SK-N-SH treated with all-trans-retinoic acid at 6 μM for 48 hours (cell line): ENCODE measurements around the gene SSR1.

Experiments used
- ATAC-seq: fragments of 200-7000 bp; cut with Tn5 transposase; 3 replicates; pipeline ENCODE4 v1.9.1; 2020; ENCODE audit warnings: mild to moderate bottlenecking, moderate library complexity
- ARNTL ChIP-seq: fragments of 450-650 bp; formaldehyde crosslinking; IDR thresholded peaks from 2 replicates; pipeline ENCODE4 v1.5.0; 2020; ENCODE audit warnings: low read depth, mild to moderate bottlenecking, moderate library complexity, borderline replicate concordance
- BACH2 ChIP-seq: fragments of 250-450 bp; sonication (Bioruptor Pico); IDR thresholded peaks from 2 replicates; pipeline ENCODE4 v1.9.0; 2021; ENCODE audit warnings: mild to moderate bottlenecking, borderline replicate concordance
- CSDC2 ChIP-seq: fragments of 250-450 bp; sonication (Bioruptor Pico); IDR thresholded peaks from 2 replicates; pipeline ENCODE4 v1.5.0; 2020; ENCODE audit warnings: mild to moderate bottlenecking, moderate library complexity
- ESRRG ChIP-seq: fragments of 250-450 bp; sonication (Bioruptor Pico); IDR thresholded peaks from 2 replicates; pipeline ENCODE4 v1.6.1; 2021; ENCODE audit warnings: mild to moderate bottlenecking
- ISL1 ChIP-seq: fragments of 250-450 bp; sonication (Bioruptor Pico); IDR thresholded peaks from 2 replicates; pipeline ENCODE4 v2.1.2; 2022; ENCODE audit warnings: mild to moderate bottlenecking, moderate library complexity
- OSR1 ChIP-seq: fragments of 250-450 bp; sonication (Bioruptor Pico); IDR thresholded peaks from 2 replicates; pipeline ENCODE4 v1.8.0; 2022; ENCODE audit warnings: moderate library complexity, mild to moderate bottlenecking, inconsistent platforms
- PATZ1 ChIP-seq: fragments of 250-450 bp; sonication (Bioruptor Pico); IDR thresholded peaks from 2 replicates; pipeline ENCODE4 v1.8.0; 2020; ENCODE audit warnings: mild to moderate bottlenecking, moderate library complexity, borderline replicate concordance
- PPARA ChIP-seq: fragments of 250-450 bp; sonication (Bioruptor Pico); IDR thresholded peaks from 2 replicates; pipeline ENCODE4 v1.5.0; 2020; ENCODE audit warnings: mild to moderate bottlenecking, borderline replicate concordance
- RARB ChIP-seq: fragments of 250-450 bp; sonication (Bioruptor Pico); IDR thresholded peaks from 2 replicates; pipeline ENCODE4 v1.8.0; 2021; ENCODE audit warnings: mild to moderate bottlenecking, moderate library complexity
- TCF4 ChIP-seq: fragments of 250-450 bp; sonication (Bioruptor Pico); IDR thresholded peaks from 2 replicates; pipeline ENCODE4 v1.8.0; 2021; ENCODE audit warnings: mild to moderate bottlenecking, moderate library complexity, borderline replicate concordance
- TOX ChIP-seq: fragments of 250-450 bp; sonication (Bioruptor Pico); IDR thresholded peaks from 2 replicates; pipeline ENCODE4 v1.8.0; 2021; ENCODE audit warnings: mild to moderate bottlenecking, moderate library complexity, borderline replicate concordance
- TSHZ2 ChIP-seq: fragments of 250-450 bp; sonication (Bioruptor Pico); IDR thresholded peaks from 2 replicates; pipeline ENCODE4 v1.5.0; 2020; ENCODE audit warnings: mild to moderate bottlenecking, moderate library complexity
- ZC3H10 ChIP-seq: fragments of 250-450 bp; sonication (Bioruptor Pico); IDR thresholded peaks from 2 replicates; pipeline ENCODE4 v1.5.1; 2021; ENCODE audit warnings: mild to moderate bottlenecking, moderate library complexity
- ZFP3 ChIP-seq: fragments of 250-450 bp; sonication (Bioruptor Pico); IDR thresholded peaks from 2 replicates; pipeline ENCODE4 v1.5.0; 2020; ENCODE audit warnings: mild to moderate bottlenecking, moderate library complexity
- ZFP30 ChIP-seq: fragments of 450-650 bp; formaldehyde crosslinking; IDR thresholded peaks from 2 replicates; pipeline ENCODE4 v1.5.0; 2022; ENCODE audit warnings: mild to moderate bottlenecking, moderate library complexity
- ZNF565 ChIP-seq: fragments of 450-650 bp; formaldehyde crosslinking; conservative IDR thresholded peaks from 2 replicates; pipeline ENCODE4 v1.5.0; 2020; ENCODE audit warnings: low read depth, mild to moderate bottlenecking, moderate library complexity
- ZNF70 ChIP-seq: fragments of 450-650 bp; formaldehyde crosslinking; IDR thresholded peaks from 2 replicates; pipeline ENCODE4 v1.5.0; 2020; ENCODE audit warnings: mild to moderate bottlenecking, moderate library complexity
- ZNF8 ChIP-seq: fragments of 450-650 bp; formaldehyde crosslinking; IDR thresholded peaks from 2 replicates; pipeline ENCODE4 v1.5.0; 2020; ENCODE audit warnings: mild to moderate bottlenecking, moderate library complexity
- TF ChIP-seq, protein P1 (sequence below): fragments of 250-450 bp; sonication (Bioruptor Pico); IDR thresholded peaks from 2 replicates; pipeline ENCODE4 v1.8.0; 2021; ENCODE audit warnings: low read depth, mild to moderate bottlenecking, moderate library complexity, borderline replicate concordance
- TF ChIP-seq, protein P2 (sequence below): fragments of 250-450 bp; sonication (Bioruptor Pico); IDR thresholded peaks from 2 replicates; pipeline ENCODE4 v1.5.1; 2021; ENCODE audit warnings: mild to moderate bottlenecking, moderate library complexity

The SSR1 gene

GRCh38 chr6:7241709-7242645 is 71.0 kb downstream of the SSR1 start:
- TF ChIP-seq OSR1: no peak
- TF ChIP-seq BACH2: no peak
- TF ChIP-seq, protein P1, sequence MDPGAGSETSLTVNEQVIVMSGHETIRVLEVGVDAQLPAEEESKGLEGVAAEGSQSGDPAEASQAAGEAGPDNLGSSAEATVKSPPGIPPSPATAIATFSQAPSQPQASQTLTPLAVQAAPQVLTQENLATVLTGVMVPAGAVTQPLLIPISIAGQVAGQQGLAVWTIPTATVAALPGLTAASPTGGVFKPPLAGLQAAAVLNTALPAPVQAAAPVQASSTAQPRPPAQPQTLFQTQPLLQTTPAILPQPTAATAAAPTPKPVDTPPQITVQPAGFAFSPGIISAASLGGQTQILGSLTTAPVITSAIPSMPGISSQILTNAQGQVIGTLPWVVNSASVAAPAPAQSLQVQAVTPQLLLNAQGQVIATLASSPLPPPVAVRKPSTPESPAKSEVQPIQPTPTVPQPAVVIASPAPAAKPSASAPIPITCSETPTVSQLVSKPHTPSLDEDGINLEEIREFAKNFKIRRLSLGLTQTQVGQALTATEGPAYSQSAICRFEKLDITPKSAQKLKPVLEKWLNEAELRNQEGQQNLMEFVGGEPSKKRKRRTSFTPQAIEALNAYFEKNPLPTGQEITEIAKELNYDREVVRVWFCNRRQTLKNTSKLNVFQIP (CRISPR knock-in tag): no peak
- TF ChIP-seq, protein P2, sequence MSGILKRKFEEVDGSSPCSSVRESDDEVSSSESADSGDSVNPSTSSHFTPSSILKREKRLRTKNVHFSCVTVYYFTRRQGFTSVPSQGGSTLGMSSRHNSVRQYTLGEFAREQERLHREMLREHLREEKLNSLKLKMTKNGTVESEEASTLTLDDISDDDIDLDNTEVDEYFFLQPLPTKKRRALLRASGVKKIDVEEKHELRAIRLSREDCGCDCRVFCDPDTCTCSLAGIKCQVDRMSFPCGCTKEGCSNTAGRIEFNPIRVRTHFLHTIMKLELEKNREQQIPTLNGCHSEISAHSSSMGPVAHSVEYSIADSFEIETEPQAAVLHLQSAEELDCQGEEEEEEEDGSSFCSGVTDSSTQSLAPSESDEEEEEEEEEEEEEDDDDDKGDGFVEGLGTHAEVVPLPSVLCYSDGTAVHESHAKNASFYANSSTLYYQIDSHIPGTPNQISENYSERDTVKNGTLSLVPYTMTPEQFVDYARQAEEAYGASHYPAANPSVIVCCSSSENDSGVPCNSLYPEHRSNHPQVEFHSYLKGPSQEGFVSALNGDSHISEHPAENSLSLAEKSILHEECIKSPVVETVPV (CRISPR knock-in tag): no peak
- no peak for TF ChIP-seq ZC3H10
- TF ChIP-seq ZNF70: no peak
- no peak for TF ChIP-seq ARNTL
- TF ChIP-seq TCF4 (CRISPR knock-in tag): no peak
- no peak for TF ChIP-seq ZFP3 (CRISPR knock-in tag)
- TF ChIP-seq ZNF8 (CRISPR knock-in tag): no peak
- TF ChIP-seq TOX: no peak
- TF ChIP-seq PPARA (CRISPR knock-in tag): no peak
- TF ChIP-seq RARB (CRISPR knock-in tag): no peak
- no peak for ATAC-seq

DNA sequence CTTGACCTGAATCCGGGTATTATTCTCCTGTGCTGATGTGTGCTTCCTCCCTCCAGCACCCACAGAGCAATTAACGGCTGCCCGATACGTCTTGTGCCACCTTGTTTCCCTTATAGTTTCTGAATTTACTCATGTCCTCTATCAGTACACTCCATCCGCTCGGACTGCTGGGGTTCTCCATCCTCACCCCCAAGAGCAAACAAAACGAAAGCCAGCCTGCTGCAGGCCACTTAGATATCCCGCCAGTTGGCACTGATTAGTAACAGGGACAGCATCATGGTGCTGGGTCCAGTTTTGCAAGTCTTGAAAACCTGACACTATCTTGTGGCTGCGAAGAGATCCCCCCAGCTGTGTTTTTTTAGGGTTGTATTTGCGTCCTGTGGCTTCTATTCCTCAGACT is 71.8 kb downstream of the SSR1 start:
- no peak for ATAC-seq
- TF ChIP-seq RARB (CRISPR knock-in tag) (no peak), BACH2 (no peak), PPARA (CRISPR knock-in tag) (no peak), ISL1 (CRISPR knock-in tag) (no peak), TSHZ2 (no peak), ZNF565 (CRISPR knock-in tag) (no peak), ZFP3 (CRISPR knock-in tag) (no peak), ESRRG (CRISPR knock-in tag) (no peak), ZNF70 (no peak), ZFP30 (CRISPR knock-in tag) (no peak), CSDC2 (no peak), OSR1 (no peak), PATZ1 (CRISPR knock-in tag) (no peak), ZC3H10 (no peak)
- TF ChIP-seq, protein P2 (CRISPR knock-in tag): no peak
- TF ChIP-seq, protein P1 (CRISPR knock-in tag): no peak
